ENCODE measurements around the gene BCAS1.

The BCAS1 gene

GRCh38 chr20:54083459-54083858 is 13.1 kb upstream of the BCAS1 start:
- H3K27ac ChIP-seq (ENCODE audit: low read depth, low read length, poor library complexity, severe bottlenecking): no peak overlapping the region
- H2AFZ ChIP-seq (ENCODE audit: low read length): no peak overlapping the region
- peaks cover 6% of the 10 kb centered on the region for H3K4me1 ChIP-seq (ENCODE audit: insufficient read depth, low read length, severe bottlenecking)
- no peaks in the 10 kb centered on the region for H3K9me3 ChIP-seq (ENCODE audit: low read length)
- H3K9ac ChIP-seq (ENCODE audit: low read length): no peak overlapping the region
- no peaks in the 10 kb centered on the region for H3K79me2 ChIP-seq (ENCODE audit: insufficient read depth, low read length)
- no peaks in the 10 kb centered on the region; the same call in 1 of the 2 replicates for H3K36me3 ChIP-seq (ENCODE audit: insufficient read depth, low read length)
- H3K27me3 ChIP-seq (ENCODE audit: insufficient read depth, low read length): no peaks in the 10 kb centered on the region
- TF ChIP-seq CTCF (IDR thresholded peaks at IDR 0.05; ENCODE audit: low read length): no peak
- TF ChIP-seq EZH2 (IDR thresholded peaks at IDR 0.05; ENCODE audit: borderline replicate concordance, low read length): no peak
- no peaks in the 10 kb centered on the region for H4K20me1 ChIP-seq (ENCODE audit: insufficient read depth, low read length)
- H3K4me3 ChIP-seq (ENCODE audit: low read depth, low read length, poor library complexity, severe bottlenecking): no peak overlapping the region
- no peak overlapping the region for H3K4me2 ChIP-seq (ENCODE audit: low read length)
- H3F3A ChIP-seq (ENCODE audit: insufficient read depth, low read length): no peaks in the 10 kb centered on the region
- H3K9me2 ChIP-seq (ENCODE audit: low read depth, low read length): no peaks in the 10 kb centered on the region

GRCh38 chr20:54082100-54082499 is 11.7 kb upstream of the BCAS1 start:
- Histone ChIP-seq H3K9me2 (ENCODE audit: low read depth, low read length) (no peaks in the 10 kb centered on the region), H3K27ac (ENCODE audit: low read depth, low read length, poor library complexity, severe bottlenecking) (no peak overlapping the region), H3K27me3 (ENCODE audit: insufficient read depth, low read length) (no peaks in the 10 kb centered on the region; the same call in 1 of the 2 replicates), H3K4me2 (ENCODE audit: low read length) (no peak overlapping the region), H3K9me3 (ENCODE audit: low read length) (no peaks in the 10 kb centered on the region), H3K4me1 (ENCODE audit: insufficient read depth, low read length, severe bottlenecking) (peaks cover 10% of the 10 kb centered on the region), H3F3A (ENCODE audit: insufficient read depth, low read length) (no peaks in the 10 kb centered on the region), H3K4me3 (ENCODE audit: low read depth, low read length, poor library complexity, severe bottlenecking) (no peak overlapping the region), H2AFZ (ENCODE audit: low read length) (no peak overlapping the region), H3K79me2 (ENCODE audit: insufficient read depth, low read length) (no peaks in the 10 kb centered on the region), H4K20me1 (ENCODE audit: insufficient read depth, low read length) (no peaks in the 10 kb centered on the region), H3K36me3 (ENCODE audit: insufficient read depth, low read length) (no peaks in the 10 kb centered on the region; the same call in 1 of the 2 replicates), H3K9ac (ENCODE audit: low read length) (no peak overlapping the region)
- TF ChIP-seq EZH2 (IDR thresholded peaks at IDR 0.05; ENCODE audit: borderline replicate concordance, low read length): no peak
- no peak for TF ChIP-seq CTCF (IDR thresholded peaks at IDR 0.05; ENCODE audit: low read length)

- H3K4me3 ChIP-seq (ENCODE audit: low read depth, low read length, poor library complexity, severe bottlenecking): no peak overlapping the region
- TF ChIP-seq CTCF (IDR thresholded peaks at IDR 0.05; ENCODE audit: low read length) (no peak), EZH2 (IDR thresholded peaks at IDR 0.05; ENCODE audit: borderline replicate concordance, low read length) (no peak)
- peaks cover 4% of the 10 kb centered on the region; the same call in 1 of the 2 replicates for H3K27me3 ChIP-seq (ENCODE audit: insufficient read depth, low read length)
- no peak overlapping the region for H3K9ac ChIP-seq (ENCODE audit: low read length)
- no peaks in the 10 kb centered on the region for H3K79me2 ChIP-seq (ENCODE audit: insufficient read depth, low read length)
- H3K9me2 ChIP-seq (ENCODE audit: low read depth, low read length): no peaks in the 10 kb centered on the region
- peaks cover 10% of the 10 kb centered on the region for H3K4me1 ChIP-seq (ENCODE audit: insufficient read depth, low read length, severe bottlenecking)
- H3K9me3 ChIP-seq (ENCODE audit: low read length): no peaks in the 10 kb centered on the region
- no peaks in the 10 kb centered on the region for H4K20me1 ChIP-seq (ENCODE audit: insufficient read depth, low read length)
- H2AFZ ChIP-seq (ENCODE audit: low read length): no peak overlapping the region
- no peaks in the 10 kb centered on the region for H3F3A ChIP-seq (ENCODE audit: insufficient read depth, low read length)
- no peak overlapping the region for H3K27ac ChIP-seq (ENCODE audit: low read depth, low read length, poor library complexity, severe bottlenecking)
- no peak overlapping the region for H3K4me2 ChIP-seq (ENCODE audit: low read length)
- H3K36me3 ChIP-seq (ENCODE audit: insufficient read depth, low read length): no peaks in the 10 kb centered on the region; the same call in 1 of the 2 replicates
Observed at GRCh38 chr20:54079652-54080051, 9.3 kb upstream of the BCAS1 start.
